ENCODE data around the gene KCNN4. TPM values are rescaled to one million over a fixed set of nuclear protein-coding genes. Genes with fewer than 3 reads are reported as not detected.

The KCNN4 gene
- polyA plus RNA-seq, 1 donor from 2014 or later: not detected

- Histone ChIP-seq H3K36me3 (ENCODE audit: insufficient read depth, low read length) (peaks cover 6% of the 10 kb centered on the region), H3K9ac (ENCODE audit: low read length) (no peak overlapping the region), H4K20me1 (ENCODE audit: insufficient read depth) (no peaks in the 10 kb centered on the region), H3K4me2 (ENCODE audit: low read length) (no peak overlapping the region), H3F3A (ENCODE audit: insufficient read depth, low read length, poor library complexity, severe bottlenecking) (no peaks in the 10 kb centered on the region), H3K9me3 (ENCODE audit: low read length) (no peaks in the 10 kb centered on the region), H2AFZ (ENCODE audit: low read depth, low read length) (no peak overlapping the region), H3K9me2 (ENCODE audit: insufficient read depth, low read length) (no peaks in the 10 kb centered on the region), H3K79me2 (replicated peaks; ENCODE audit: insufficient read depth, low read length) (no peaks in the 10 kb centered on the region), H3K27ac (ENCODE audit: low read length) (no peak overlapping the region), H3K27me3 (ENCODE audit: insufficient read depth, low read depth, low read length) (no peaks in the 10 kb centered on the region), H3K4me3 (ENCODE audit: low read length) (no peak overlapping the region)
- TF ChIP-seq EP300 (conservative IDR thresholded peaks at IDR 0.05; ENCODE audit: poor library complexity, severe bottlenecking) (no peak), TAF1 (IDR thresholded peaks at IDR 0.05; ENCODE audit: low read depth) (no peak), EZH2 (IDR thresholded peaks at IDR 0.05; ENCODE audit: borderline replicate concordance, insufficient read depth, low read length, poor library complexity, severe bottlenecking) (no peak), SMC3 (conservative IDR thresholded peaks at IDR 0.05; ENCODE audit: poor library complexity) (no peak), REST (IDR thresholded peaks at IDR 0.05; ENCODE audit: borderline replicate concordance) (no peak), POLR2AphosphoS5 (IDR thresholded peaks at IDR 0.05) (no peak), CTCF (IDR thresholded peaks at IDR 0.05; ENCODE audit: poor library complexity, severe bottlenecking) (no peak), RAD21 (conservative IDR thresholded peaks at IDR 0.05) (no peak), MXI1 (conservative IDR thresholded peaks at IDR 0.05; ENCODE audit: poor library complexity, severe bottlenecking) (no peak)
These were observed 45.8 kb downstream of the KCNN4 start for GRCh38 chr19:43735013-43735412.

- Histone ChIP-seq H3K79me2 (replicated peaks; ENCODE audit: insufficient read depth, low read length) (no peaks in the 10 kb centered on the region), H3K9me2 (ENCODE audit: insufficient read depth, low read length) (no peaks in the 10 kb centered on the region), H3K4me3 (ENCODE audit: low read length) (no peak overlapping the region), H3K27me3 (ENCODE audit: insufficient read depth, low read depth, low read length) (no peaks in the 10 kb centered on the region), H3K4me2 (ENCODE audit: low read length) (no peak overlapping the region), H3K36me3 (ENCODE audit: insufficient read depth, low read length) (peaks cover 6% of the 10 kb centered on the region), H3K27ac (ENCODE audit: low read length) (no peak overlapping the region), H2AFZ (ENCODE audit: low read depth, low read length) (no peak overlapping the region), H3K9ac (ENCODE audit: low read length) (no peak overlapping the region), H3K9me3 (ENCODE audit: low read length) (no peaks in the 10 kb centered on the region), H3F3A (ENCODE audit: insufficient read depth, low read length, poor library complexity, severe bottlenecking) (no peaks in the 10 kb centered on the region), H4K20me1 (ENCODE audit: insufficient read depth) (no peaks in the 10 kb centered on the region)
- TF ChIP-seq POLR2AphosphoS5 (IDR thresholded peaks at IDR 0.05): no peak
- TF ChIP-seq EZH2 (IDR thresholded peaks at IDR 0.05; ENCODE audit: borderline replicate concordance, insufficient read depth, low read length, poor library complexity, severe bottlenecking): no peak
- TF ChIP-seq REST (IDR thresholded peaks at IDR 0.05; ENCODE audit: borderline replicate concordance): no peak
- no peak for TF ChIP-seq SMC3 (conservative IDR thresholded peaks at IDR 0.05; ENCODE audit: poor library complexity)
- TF ChIP-seq EP300 (conservative IDR thresholded peaks at IDR 0.05; ENCODE audit: poor library complexity, severe bottlenecking): no peak
- TF ChIP-seq MXI1 (conservative IDR thresholded peaks at IDR 0.05; ENCODE audit: poor library complexity, severe bottlenecking): no peak
- TF ChIP-seq TAF1 (IDR thresholded peaks at IDR 0.05; ENCODE audit: low read depth): no peak
These were observed 48.9 kb downstream of the KCNN4 start for GRCh38 chr19:43731846-43732245.

Data from neural cell (in vitro differentiated cells).